Measurements from ENCODE around the gene UROC1. TPM values are rescaled to one million over a fixed set of nuclear protein-coding genes. Genes with fewer than 3 reads are reported as not detected.

UROC1 gene
- polyA plus RNA-seq, 1 of the 3 experiments (the other 2 are of a cell fraction), result not detected

DNA sequence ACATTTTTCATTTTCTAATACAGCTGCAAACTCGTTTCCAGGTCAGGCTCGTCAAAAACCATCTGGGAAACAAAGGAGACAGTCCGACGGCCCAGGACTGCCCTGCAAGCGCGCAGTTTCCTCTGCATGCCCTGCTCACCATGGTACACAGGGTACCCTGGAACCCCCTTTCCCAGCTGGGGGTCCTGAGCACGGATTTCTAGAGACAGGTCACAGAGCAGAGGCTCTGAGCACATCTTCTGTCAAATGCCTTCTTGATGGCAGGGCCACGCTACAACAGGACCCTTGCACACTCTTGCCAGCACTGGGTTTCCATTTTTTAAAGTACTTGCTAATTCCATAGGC, 50.0 kb downstream of the UROC1 start:
- DNase-seq, result no peak
- TF ChIP-seq RCOR1 (IDR thresholded peaks at IDR 0.05; ENCODE audit: low read length), result no peak
- H3K4me1 ChIP-seq (ENCODE audit: control insufficient read depth in 1 of 2, insufficient read depth in 2 of 2, low read depth in 1 of 2, low read length in 1 of 2), result peaks cover 7% of the 10 kb centered on the region in 2 experiments; a peak in 3 of 4 replicates
- no peaks in the 10 kb centered on the region for H3K9me2 ChIP-seq
- H4K20me1 ChIP-seq (ENCODE audit: insufficient read depth), result peaks cover 26% of the 10 kb centered on the region
- H3K36me3 ChIP-seq (replicated peaks in 1 of 2; ENCODE audit: control insufficient read depth in 1 of 2, insufficient read depth in 2 of 2, low read length in 1 of 2), result peaks cover 36 to 93% of the 10 kb centered on the region in 2 experiments
- H3F3A ChIP-seq (replicated peaks; ENCODE audit: insufficient read depth), result no peaks in the 10 kb centered on the region
- H3K27ac ChIP-seq (ENCODE audit: low read depth in 2 of 2, low read length in 1 of 2), result no peak overlapping the region
- H3K9ac ChIP-seq, result no peak overlapping the region
- ChIA-PET CTCF (interaction anchor here (1.0 to 4.1 kb wide), 2 partner anchors 8 to 21 kb away, joined by 3 to 20 read pairs; partner anchors contain the start of gene ZXDC), POLR2A (no interaction called here)
- peaks cover 54% of the 10 kb centered on the region for H3K79me2 ChIP-seq (ENCODE audit: insufficient read depth)
- 82% methylated on average over 7 of the region's 8 CpGs for WGBS (ENCODE audit: low lambda C conversion rate)
- H3K9me3 ChIP-seq, result no peaks in the 10 kb centered on the region
- no peaks in the 10 kb centered on the region for H3K27me3 ChIP-seq (ENCODE audit: insufficient read depth)
- no peak overlapping the region for H3K4me3 ChIP-seq (ENCODE audit: low read depth in 2 of 2, low read length in 1 of 2)
- no peak overlapping the region for H3K4me2 ChIP-seq
- H2AFZ ChIP-seq (ENCODE audit: low read depth), result no peak overlapping the region

- H3K9ac ChIP-seq, result no peak overlapping the region
- POLR2A ChIA-PET, result no interaction called here
- peaks cover 2% of the 10 kb centered on the region in 2 experiments; a peak in 3 of 4 replicates for H3K4me1 ChIP-seq (ENCODE audit: control insufficient read depth in 1 of 2, insufficient read depth in 2 of 2, low read depth in 1 of 2, low read length in 1 of 2)
- no peaks in the 10 kb centered on the region for H3K27me3 ChIP-seq (ENCODE audit: insufficient read depth)
- H2AFZ ChIP-seq (ENCODE audit: low read depth), result no peak overlapping the region
- H3F3A ChIP-seq (replicated peaks; ENCODE audit: insufficient read depth), result no peaks in the 10 kb centered on the region
- CTCF ChIA-PET, result interaction anchor here (1.0 to 4.1 kb wide), 2 partner anchors 8 to 20 kb away, joined by 3 to 20 read pairs; partner anchors contain the start of gene ZXDC
- H3K9me2 ChIP-seq, result no peaks in the 10 kb centered on the region
- H3K27ac ChIP-seq (ENCODE audit: low read depth in 2 of 2, low read length in 1 of 2), result no peak overlapping the region
- H3K79me2 ChIP-seq (ENCODE audit: insufficient read depth), result peaks cover 48% of the 10 kb centered on the region
- TF ChIP-seq RXRA (IDR thresholded peaks at IDR 0.05; ENCODE audit: borderline replicate concordance, low read depth), result no peak
- peaks cover 36 to 96% of the 10 kb centered on the region in 2 experiments for H3K36me3 ChIP-seq (replicated peaks in 1 of 2; ENCODE audit: control insufficient read depth in 1 of 2, insufficient read depth in 2 of 2, low read length in 1 of 2)
- no peaks in the 10 kb centered on the region for H3K9me3 ChIP-seq
- DNase-seq, result no peak
- no peak overlapping the region for H3K4me3 ChIP-seq (ENCODE audit: low read depth in 2 of 2, low read length in 1 of 2)
- peaks cover 21% of the 10 kb centered on the region for H4K20me1 ChIP-seq (ENCODE audit: insufficient read depth)
- WGBS (ENCODE audit: low lambda C conversion rate), result 90% methylated on average over 19 of the region's 19 CpGs
- H3K4me2 ChIP-seq, result no peak overlapping the region
Observed at GRCh38 chr3:126466886-126467610, 50.5 kb downstream of the UROC1 start.

DNA sequence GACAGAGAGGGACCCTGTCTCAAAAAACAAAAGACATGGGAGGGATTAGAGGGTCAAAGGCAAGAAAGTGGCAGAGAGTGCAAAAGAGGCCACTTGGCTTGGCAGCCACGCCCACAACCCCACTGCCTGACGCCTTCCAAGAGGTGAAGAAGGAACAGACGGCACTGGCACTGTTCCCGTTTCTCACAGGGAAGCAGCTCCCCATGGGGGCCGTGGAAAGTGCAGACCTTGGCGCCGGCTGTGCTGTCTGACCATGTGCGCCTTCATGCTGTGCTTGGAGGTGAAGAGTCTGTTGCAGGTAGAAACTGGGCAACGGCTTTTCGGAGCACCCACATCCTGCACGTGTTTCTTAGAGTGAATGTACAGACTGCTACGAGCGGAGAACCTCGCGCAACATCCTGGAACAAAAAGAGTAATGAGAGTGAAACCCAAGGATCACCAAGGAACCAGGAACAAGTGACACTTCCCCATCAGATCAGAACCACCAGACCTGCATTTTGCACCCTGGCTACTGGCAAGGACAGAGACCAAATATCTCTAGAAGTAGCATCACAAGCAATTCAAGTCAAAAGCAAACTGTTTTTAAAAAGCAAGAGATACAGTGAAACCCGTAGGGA, 51.5 kb downstream of the UROC1 start:
- no peak overlapping the region for H2AFZ ChIP-seq (ENCODE audit: low read depth)
- no peaks in the 10 kb centered on the region for H3K27me3 ChIP-seq (ENCODE audit: insufficient read depth)
- H3K4me3 ChIP-seq (ENCODE audit: low read depth in 2 of 2, low read length in 1 of 2), result no peak overlapping the region
- H3K4me2 ChIP-seq, result no peak overlapping the region
- H3K9me3 ChIP-seq, result no peaks in the 10 kb centered on the region
- no peaks in the 10 kb centered on the region for H3F3A ChIP-seq (replicated peaks; ENCODE audit: insufficient read depth)
- H4K20me1 ChIP-seq (ENCODE audit: insufficient read depth), result peaks cover 12% of the 10 kb centered on the region; the same call in 1 of the 2 replicates
- no peak overlapping the region for H3K9ac ChIP-seq
- peaks cover 40% of the 10 kb centered on the region; the same call in 1 of the 2 replicates for H3K79me2 ChIP-seq (ENCODE audit: insufficient read depth)
- no peaks in the 10 kb centered on the region; a peak in 1 of 4 replicates for H3K4me1 ChIP-seq (ENCODE audit: control insufficient read depth in 1 of 2, insufficient read depth in 2 of 2, low read depth in 1 of 2, low read length in 1 of 2)
- H3K9me2 ChIP-seq, result no peaks in the 10 kb centered on the region
- H3K27ac ChIP-seq (ENCODE audit: low read depth in 2 of 2, low read length in 1 of 2), result no peak overlapping the region
- no peak for DNase-seq
- peaks cover 33 to 96% of the 10 kb centered on the region in 2 experiments for H3K36me3 ChIP-seq (replicated peaks in 1 of 2; ENCODE audit: control insufficient read depth in 1 of 2, insufficient read depth in 2 of 2, low read length in 1 of 2)
- ChIA-PET CTCF (interaction anchor here (4.1 kb wide), 1 partner anchor 9 kb away, joined by 20 read pairs; the partner anchor contains the start of gene ZXDC), POLR2A (no interaction called here)
- 96% methylated on average over 13 of the region's 16 CpGs for WGBS (ENCODE audit: low lambda C conversion rate)
- TF ChIP-seq JUND (IDR thresholded peaks at IDR 0.05) (no peak), REST (IDR thresholded peaks at IDR 0.05; ENCODE audit: low read depth, low read length) (no peak), NFIC (IDR thresholded peaks at IDR 0.05; ENCODE audit: borderline replicate concordance) (no peak), USF2 (IDR thresholded peaks at IDR 0.05; ENCODE audit: borderline replicate concordance, low read depth, low read length) (no peak), NRF1 (IDR thresholded peaks at IDR 0.05; ENCODE audit: low read depth, low read length) (no peak), RAD21 (IDR thresholded peaks at IDR 0.05; ENCODE audit: low read length) (no peak), ZBTB33 (IDR thresholded peaks at IDR 0.05; ENCODE audit: borderline replicate concordance, low read depth) (no peak), MAX (IDR thresholded peaks at IDR 0.05; ENCODE audit: low read depth) (no peak), ELF1 (IDR thresholded peaks at IDR 0.05) (no peak), TCF12 (IDR thresholded peaks at IDR 0.05) (no peak), EZH2phosphoT487 (IDR thresholded peaks at IDR 0.05; ENCODE audit: borderline replicate concordance, low read depth) (no peak)
